ENCODE results near the gene P2RX4. TPM values are rescaled to one million over a fixed set of nuclear protein-coding genes. Genes with fewer than 3 reads are reported as not detected.

The P2RX4 gene
- total and polyA plus RNA-seq, 2 of the 8 experiments (the other 6 are each of a cell fraction or from before 2014, with no cell fraction given): 9.5 to 12.2 TPM

- Histone ChIP-seq H3K79me2 (ENCODE audit: control insufficient read depth in 1 of 2, insufficient read depth in 2 of 2, low read length in 2 of 2) (no peaks in the 10 kb centered on the region), H3K4ac (replicated peaks; ENCODE audit: insufficient read length, low read depth, low read length) (no peak overlapping the region), H3K9me3 (ENCODE audit: insufficient read depth in 2 of 2, low read depth in 1 of 2, low read length in 1 of 2) (no peaks in the 10 kb centered on the region), H2AFZ (ENCODE audit: low read length) (no peak overlapping the region), H3K4me3 (ENCODE audit: extremely low read depth in 1 of 4, insufficient read depth in 2 of 4, low read depth in 3 of 4, low read length in 4 of 4) (no peak overlapping the region), H3K56ac (replicated peaks; ENCODE audit: insufficient read length, low read depth, low read length) (no peak overlapping the region), H2BK12ac (ENCODE audit: low read depth, low read length) (no peak overlapping the region), H3K79me1 (ENCODE audit: low read depth, low read length) (no peaks in the 10 kb centered on the region), H3K23ac (ENCODE audit: insufficient read length) (no peak overlapping the region), H3K27me3 (replicated peaks in 1 of 4; ENCODE audit: control insufficient read depth in 3 of 4, extremely low read depth in 1 of 4, insufficient read depth in 3 of 4, low read length in 3 of 4) (no peaks in the 10 kb centered on the region), H2BK15ac (ENCODE audit: low read length) (no peak overlapping the region), H4K8ac (ENCODE audit: extremely low read depth, insufficient read depth, low read length) (no peak overlapping the region), H3K18ac (ENCODE audit: extremely low read depth, low read length) (no peak overlapping the region), H2BK5ac (ENCODE audit: low read depth, low read length) (no peak overlapping the region), H3K14ac (ENCODE audit: insufficient read length) (no peak overlapping the region), H4K5ac (ENCODE audit: insufficient read length, low read depth, low read length) (no peak overlapping the region), H3K4me1 (replicated peaks in 1 of 4; ENCODE audit: control insufficient read depth in 3 of 4, insufficient read depth in 4 of 4, low read length in 3 of 4) (no peaks in the 10 kb centered on the region), H3K23me2 (ENCODE audit: low read depth, low read length) (no peaks in the 10 kb centered on the region), H3K9ac (replicated peaks in 1 of 4; ENCODE audit: extremely low read depth in 1 of 4, low read depth in 3 of 4, low read length in 3 of 4) (no peak overlapping the region), H3K36me3 (ENCODE audit: control insufficient read depth in 2 of 4, insufficient read depth in 4 of 4, low read length in 3 of 4) (no peaks in the 10 kb centered on the region), H3K4me2 (ENCODE audit: insufficient read depth in 1 of 2, low read depth in 2 of 2, low read length in 2 of 2) (no peak overlapping the region), H2BK120ac (replicated peaks; ENCODE audit: low read depth, low read length) (no peak overlapping the region), H3K27ac (ENCODE audit: low read depth, low read length) (no peak overlapping the region), H4K20me1 (replicated peaks in 1 of 2; ENCODE audit: control insufficient read depth in 1 of 2, insufficient read depth in 2 of 2, low read length in 2 of 2) (no peaks in the 10 kb centered on the region), H2AK5ac (ENCODE audit: low read depth, low read length) (no peak overlapping the region), H4K91ac (replicated peaks; ENCODE audit: insufficient read length, low read length) (no peak overlapping the region), H2BK20ac (ENCODE audit: low read length) (no peak overlapping the region)
- DNase-seq (ENCODE audit: low read depth in 1 of 2, low spot score in 2 of 2): no peak
- WGBS, 2 experiments (ENCODE audit: extremely low coverage in 1 of 2, insufficient coverage in 1 of 2, insufficient read length in 1 of 2, insufficient replicate concordance in 2 of 2, low coverage in 1 of 2, low lambda C conversion rate in 2 of 2, missing lambda C conversion rate in 1 of 2): 93% methylated on average over 6 of the region's 6 CpGs; no CpG with 5 or more reads in 1 of the 2 experiments
- CTCF ChIA-PET (ENCODE audit: partially characterized antibody): interaction anchor here (2.8 kb wide), 1 partner anchor 12 kb away, joined by 12 read pairs; no protein-coding TSS in a partner anchor
- POLR2A ChIA-PET (ENCODE audit: partially characterized antibody): no interaction called here
- no peak for FAIRE-seq
- TF ChIP-seq SP1 (IDR thresholded peaks at IDR 0.05; ENCODE audit: low read depth, low read length) (no peak), YY1 (IDR thresholded peaks at IDR 0.05; ENCODE audit: low read depth, low read length) (no peak), RXRA (IDR thresholded peaks at IDR 0.05; ENCODE audit: insufficient read depth, low read depth, low read length) (no peak), RFX5 (IDR thresholded peaks at IDR 0.05; ENCODE audit: borderline replicate concordance, low read depth, low read length) (no peak), CEBPB (IDR thresholded peaks at IDR 0.05; ENCODE audit: low read depth, low read length) (no peak), NRF1 (IDR thresholded peaks at IDR 0.05; ENCODE audit: low read depth, low read length) (no peak), CREB1 (IDR thresholded peaks at IDR 0.05) (no peak), FOSL1 (IDR thresholded peaks at IDR 0.05; ENCODE audit: insufficient read depth, low read depth, low read length) (no peak)
- TF ChIP-seq, protein P1, sequence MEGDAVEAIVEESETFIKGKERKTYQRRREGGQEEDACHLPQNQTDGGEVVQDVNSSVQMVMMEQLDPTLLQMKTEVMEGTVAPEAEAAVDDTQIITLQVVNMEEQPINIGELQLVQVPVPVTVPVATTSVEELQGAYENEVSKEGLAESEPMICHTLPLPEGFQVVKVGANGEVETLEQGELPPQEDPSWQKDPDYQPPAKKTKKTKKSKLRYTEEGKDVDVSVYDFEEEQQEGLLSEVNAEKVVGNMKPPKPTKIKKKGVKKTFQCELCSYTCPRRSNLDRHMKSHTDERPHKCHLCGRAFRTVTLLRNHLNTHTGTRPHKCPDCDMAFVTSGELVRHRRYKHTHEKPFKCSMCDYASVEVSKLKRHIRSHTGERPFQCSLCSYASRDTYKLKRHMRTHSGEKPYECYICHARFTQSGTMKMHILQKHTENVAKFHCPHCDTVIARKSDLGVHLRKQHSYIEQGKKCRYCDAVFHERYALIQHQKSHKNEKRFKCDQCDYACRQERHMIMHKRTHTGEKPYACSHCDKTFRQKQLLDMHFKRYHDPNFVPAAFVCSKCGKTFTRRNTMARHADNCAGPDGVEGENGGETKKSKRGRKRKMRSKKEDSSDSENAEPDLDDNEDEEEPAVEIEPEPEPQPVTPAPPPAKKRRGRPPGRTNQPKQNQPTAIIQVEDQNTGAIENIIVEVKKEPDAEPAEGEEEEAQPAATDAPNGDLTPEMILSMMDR (IDR thresholded peaks at IDR 0.05; ENCODE audit: control extremely low read depth in 1 of 3, insufficient read depth in 1 of 3, low read depth in 1 of 3, low read length in 3 of 3): no peak
Measured at GRCh38 chr12:121196902-121197301, 13.0 kb upstream of the P2RX4 start.
